ENCODE data around the gene NLGN1. TPM values are rescaled to one million over a fixed set of nuclear protein-coding genes. Genes with fewer than 3 reads are reported as not detected.

NLGN1 gene
- total and polyA plus RNA-seq, 2 experiments from 2014 or later: 14.3 to 20.1 TPM

- no peak for TF ChIP-seq EZH2 (IDR thresholded peaks at IDR 0.05; ENCODE audit: insufficient read depth, poor library complexity, severe bottlenecking)
- no peak for TF ChIP-seq EZH2phosphoT487 (IDR thresholded peaks at IDR 0.05; ENCODE audit: insufficient read depth, low read depth)
These were observed 541.8 kb downstream of the NLGN1 start for GRCh38 chr3:173939331-173939730.

DNA sequence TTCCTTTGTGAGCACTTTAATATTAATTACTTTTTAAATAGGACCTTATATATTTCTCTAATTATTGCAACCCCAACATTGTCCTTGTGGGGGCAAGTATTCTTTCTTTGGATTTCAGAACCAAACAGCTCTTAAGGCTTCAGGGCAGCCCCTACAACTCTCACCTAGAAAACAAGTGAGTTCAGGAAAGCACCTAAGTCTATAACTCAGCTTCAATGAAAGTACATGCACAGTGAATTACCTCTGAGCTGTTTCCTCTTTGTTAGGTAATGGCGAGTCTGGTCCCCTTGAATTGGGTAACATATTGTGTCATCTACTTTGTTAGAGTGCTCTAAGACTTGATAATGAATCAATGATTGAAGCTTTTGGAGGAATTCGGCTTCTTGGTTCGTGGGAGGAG, 545.7 kb downstream of the NLGN1 start:
- Histone ChIP-seq H3K4me2 (ENCODE audit: unreplicated experiment) (no peak overlapping the region), H3K79me2 (ENCODE audit: insufficient read depth) (no peaks in the 10 kb centered on the region), H3K9ac (no peak overlapping the region), H3K9me3 (ENCODE audit: low read depth) (no peaks in the 10 kb centered on the region), H3K9me2 (ENCODE audit: insufficient read depth) (no peaks in the 10 kb centered on the region; the same call in 1 of the 2 replicates), H3K27me3 (replicated peaks; ENCODE audit: insufficient read depth) (no peaks in the 10 kb centered on the region), H4K20me1 (ENCODE audit: insufficient read depth) (no peaks in the 10 kb centered on the region), H2AFZ (no peak overlapping the region), H3F3A (ENCODE audit: insufficient read depth) (peaks cover 5% of the 10 kb centered on the region; the same call in 1 of the 2 replicates), H3K27ac (no peak overlapping the region), H3K4me3 (no peak overlapping the region), H3K4me1 (ENCODE audit: insufficient read depth) (0 out of 2 replicates have a peak, but pooled peaks cover 8% of the 10 kb centered on the region), H3K36me3 (ENCODE audit: low read depth) (no peaks in the 10 kb centered on the region)
- TF ChIP-seq EZH2 (IDR thresholded peaks at IDR 0.05; ENCODE audit: insufficient read depth, poor library complexity, severe bottlenecking) (no peak), EZH2phosphoT487 (IDR thresholded peaks at IDR 0.05; ENCODE audit: insufficient read depth, low read depth) (no peak)
- 77 to 90% methylated on average over 3 of the region's 3 CpGs for WGBS, 2 experiments (ENCODE audit: low coverage in 1 of 2, low lambda C conversion rate in 2 of 2, missing lambda C conversion rate in 2 of 2)
- in situ Hi-C loops (cut with MboI): no loop called here
- DNase-seq: no peak

More at GRCh38 chr3:173939331-173939730, 541.8 kb downstream of the NLGN1 start:
- Histone ChIP-seq H3K36me3 (ENCODE audit: low read depth) (no peaks in the 10 kb centered on the region), H3K9me3 (ENCODE audit: low read depth) (no peaks in the 10 kb centered on the region), H3K9me2 (ENCODE audit: insufficient read depth) (no peaks in the 10 kb centered on the region), H3K4me1 (ENCODE audit: insufficient read depth) (0 out of 2 replicates have a peak, but pooled peaks cover 13% of the 10 kb centered on the region), H3K4me3 (no peak overlapping the region), H3F3A (ENCODE audit: insufficient read depth) (peaks cover 5% of the 10 kb centered on the region; the same call in 1 of the 2 replicates), H4K20me1 (ENCODE audit: insufficient read depth) (no peaks in the 10 kb centered on the region), H2AFZ (no peak overlapping the region), H3K27ac (no peak overlapping the region), H3K79me2 (ENCODE audit: insufficient read depth) (no peaks in the 10 kb centered on the region), H3K4me2 (ENCODE audit: unreplicated experiment) (no peak overlapping the region), H3K27me3 (replicated peaks; ENCODE audit: insufficient read depth) (no peaks in the 10 kb centered on the region), H3K9ac (no peak overlapping the region)
- no peak for DNase-seq
- 66 to 76% methylated on average over 2 of the region's 2 CpGs for WGBS, 2 experiments (ENCODE audit: low coverage in 1 of 2, low lambda C conversion rate in 2 of 2, missing lambda C conversion rate in 2 of 2)
- in situ Hi-C loops (cut with MboI): no loop called here

DNA sequence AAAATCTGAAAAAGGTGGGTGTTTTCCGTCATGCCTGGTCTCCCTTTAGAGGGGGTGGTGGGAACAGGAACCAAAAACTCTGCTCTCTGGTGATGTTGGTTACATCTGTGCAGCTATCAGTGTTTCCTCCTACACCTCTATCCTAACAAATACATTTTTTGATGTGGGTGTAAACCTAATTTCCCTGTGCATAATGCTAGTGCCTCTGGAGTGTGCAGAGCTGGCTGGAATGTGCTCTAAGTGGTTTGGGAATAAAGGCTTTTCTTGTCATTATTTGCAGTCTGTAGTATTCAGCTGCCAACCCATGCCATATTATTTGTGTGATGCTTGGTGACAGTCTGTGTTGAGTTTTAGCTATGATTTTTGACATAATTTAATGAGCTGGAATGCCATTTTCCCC, 547.6 kb downstream of the NLGN1 start:
- Histone ChIP-seq H3K4me2 (ENCODE audit: unreplicated experiment) (no peak overlapping the region), H3K36me3 (ENCODE audit: low read depth) (no peaks in the 10 kb centered on the region), H3K9me2 (ENCODE audit: insufficient read depth) (no peaks in the 10 kb centered on the region; the same call in 1 of the 2 replicates), H3K27me3 (replicated peaks; ENCODE audit: insufficient read depth) (no peaks in the 10 kb centered on the region), H4K20me1 (ENCODE audit: insufficient read depth) (no peaks in the 10 kb centered on the region), H3F3A (ENCODE audit: insufficient read depth) (no peaks in the 10 kb centered on the region), H3K27ac (no peak overlapping the region), H3K4me3 (no peak overlapping the region), H3K9ac (no peak overlapping the region), H3K79me2 (ENCODE audit: insufficient read depth) (no peaks in the 10 kb centered on the region), H2AFZ (no peak overlapping the region), H3K4me1 (ENCODE audit: insufficient read depth) (no peaks in the 10 kb centered on the region), H3K9me3 (ENCODE audit: low read depth) (no peaks in the 10 kb centered on the region)
- in situ Hi-C loops (cut with MboI): no loop called here
- WGBS, 2 experiments (ENCODE audit: low coverage in 1 of 2, low lambda C conversion rate in 2 of 2, missing lambda C conversion rate in 2 of 2): 85 to 88% methylated on average over 1 of the region's 1 CpG
- no peak for DNase-seq
- TF ChIP-seq EZH2 (IDR thresholded peaks at IDR 0.05; ENCODE audit: insufficient read depth, poor library complexity, severe bottlenecking) (no peak), EZH2phosphoT487 (IDR thresholded peaks at IDR 0.05; ENCODE audit: insufficient read depth, low read depth) (no peak)

GRCh38 chr3:173945806-173946205, 548.3 kb downstream of the NLGN1 start:
- H3F3A ChIP-seq (ENCODE audit: insufficient read depth): no peaks in the 10 kb centered on the region
- no peaks in the 10 kb centered on the region for H3K79me2 ChIP-seq (ENCODE audit: insufficient read depth)
- no peaks in the 10 kb centered on the region; the same call in 1 of the 2 replicates for H3K9me2 ChIP-seq (ENCODE audit: insufficient read depth)
- 13 to 15% methylated on average over 1 of the region's 1 CpG for WGBS, 2 experiments (ENCODE audit: low coverage in 1 of 2, low lambda C conversion rate in 2 of 2, missing lambda C conversion rate in 2 of 2)
- no peak overlapping the region for H2AFZ ChIP-seq
- DNase-seq: no peak
- no peaks in the 10 kb centered on the region for H3K27me3 ChIP-seq (replicated peaks; ENCODE audit: insufficient read depth)
- H4K20me1 ChIP-seq (ENCODE audit: insufficient read depth): no peaks in the 10 kb centered on the region
- no peak overlapping the region for H3K9ac ChIP-seq
- no peak overlapping the region for H3K4me2 ChIP-seq (ENCODE audit: unreplicated experiment)
- no peaks in the 10 kb centered on the region for H3K9me3 ChIP-seq (ENCODE audit: low read depth)
- no peaks in the 10 kb centered on the region for H3K4me1 ChIP-seq (ENCODE audit: insufficient read depth)
- no peak for TF ChIP-seq EZH2 (IDR thresholded peaks at IDR 0.05; ENCODE audit: insufficient read depth, poor library complexity, severe bottlenecking)
- no peak for TF ChIP-seq EZH2phosphoT487 (IDR thresholded peaks at IDR 0.05; ENCODE audit: insufficient read depth, low read depth)
- no peaks in the 10 kb centered on the region for H3K36me3 ChIP-seq (ENCODE audit: low read depth)
- in situ Hi-C loops (cut with MboI): no loop called here
- H3K4me3 ChIP-seq: no peak overlapping the region
- no peak overlapping the region for H3K27ac ChIP-seq

DNA sequence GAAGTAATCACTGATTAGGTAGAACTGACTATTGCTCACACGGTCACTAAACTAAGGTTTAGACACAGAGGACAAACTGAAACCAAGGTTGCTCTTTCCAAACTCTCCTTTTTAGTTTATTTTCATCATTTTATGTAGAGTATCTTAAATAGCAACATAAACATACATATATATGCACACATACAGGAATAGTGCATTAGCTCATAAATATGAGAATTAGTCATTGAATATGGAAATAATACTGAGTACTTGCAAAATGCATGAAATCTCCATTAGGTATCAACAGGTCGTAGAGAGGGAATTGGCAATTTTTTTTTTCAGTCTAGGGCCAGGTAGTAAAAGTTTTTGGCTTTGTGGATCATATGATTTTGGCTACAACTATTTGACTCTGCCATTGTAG, 557.1 kb downstream of the NLGN1 start:
- WGBS, 2 experiments (ENCODE audit: low coverage in 1 of 2, low lambda C conversion rate in 2 of 2, missing lambda C conversion rate in 2 of 2): 60% methylated on average over 2 of the region's 2 CpGs
- H3F3A ChIP-seq (ENCODE audit: insufficient read depth): no peaks in the 10 kb centered on the region
- TF ChIP-seq EZH2 (IDR thresholded peaks at IDR 0.05; ENCODE audit: insufficient read depth, poor library complexity, severe bottlenecking) (no peak), EZH2phosphoT487 (IDR thresholded peaks at IDR 0.05; ENCODE audit: insufficient read depth, low read depth) (no peak)

More for the DNA sequence above, 557.1 kb downstream of the NLGN1 start:
- in situ Hi-C loops (cut with MboI): no loop called here
- no peaks in the 10 kb centered on the region for H3K9me2 ChIP-seq (ENCODE audit: insufficient read depth)
- no peak overlapping the region for H2AFZ ChIP-seq
- H4K20me1 ChIP-seq (ENCODE audit: insufficient read depth): no peaks in the 10 kb centered on the region
- no peak overlapping the region for H3K9ac ChIP-seq
- H3K4me3 ChIP-seq: no peak overlapping the region
- H3K9me3 ChIP-seq (ENCODE audit: low read depth): no peaks in the 10 kb centered on the region
- H3K4me1 ChIP-seq (ENCODE audit: insufficient read depth): no peaks in the 10 kb centered on the region
- H3K79me2 ChIP-seq (ENCODE audit: insufficient read depth): no peaks in the 10 kb centered on the region
- H3K27ac ChIP-seq: no peak overlapping the region
- DNase-seq: no peak
- H3K4me2 ChIP-seq (ENCODE audit: unreplicated experiment): no peak overlapping the region
- H3K27me3 ChIP-seq (replicated peaks; ENCODE audit: insufficient read depth): no peaks in the 10 kb centered on the region
- no peaks in the 10 kb centered on the region for H3K36me3 ChIP-seq (ENCODE audit: low read depth)

Measured in GM23248 (cell line).